GM12801 (cell line): Measurements from ENCODE around the gene COX6A1.

Experiments used
- CTCF ChIP-seq: IDR thresholded peaks from one replicate; pipeline ENCODE4 v1.5.1; 2011; ENCODE audit warnings: control low read depth; ENCODE audit not compliant: insufficient read length; ENCODE audit errors: extremely low read depth

The COX6A1 gene

DNA sequence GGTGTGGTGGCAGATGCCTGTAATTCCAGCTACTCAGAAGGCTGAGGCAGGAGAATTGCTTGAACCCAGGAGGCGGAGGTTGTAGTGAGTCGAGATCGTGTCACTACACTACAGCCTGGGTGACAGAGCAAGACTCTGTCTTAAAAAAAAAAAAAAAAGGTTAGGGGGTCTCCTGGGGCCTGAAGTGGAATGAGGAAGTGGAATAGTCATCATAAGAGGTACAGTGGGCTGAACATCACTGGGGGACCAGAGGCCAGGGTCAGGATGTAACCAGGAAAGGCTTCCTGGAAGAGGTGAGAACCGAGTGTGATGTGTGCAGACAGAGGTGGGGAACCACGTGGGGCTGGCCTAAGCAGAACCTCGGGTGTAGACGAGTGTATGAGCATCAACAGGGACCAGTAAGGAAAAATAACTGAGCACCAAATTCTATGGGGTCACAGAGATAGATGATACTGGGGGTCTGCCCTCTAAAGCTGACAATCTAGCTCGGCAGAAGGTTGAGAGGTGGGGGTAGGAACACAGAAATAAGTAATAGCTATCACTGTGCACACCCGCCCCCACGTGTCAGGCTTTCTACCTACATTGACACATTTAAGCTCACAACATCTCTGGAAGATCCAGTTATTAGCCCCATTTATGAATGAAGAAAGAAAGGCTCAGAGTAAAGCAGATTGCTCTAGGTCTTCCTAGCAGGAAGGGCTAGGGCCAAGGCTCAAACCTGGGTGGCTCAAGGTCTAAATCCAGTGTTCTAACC, 5.0 kb upstream of the COX6A1 start:
- TF ChIP-seq CTCF, result no peak

DNA sequence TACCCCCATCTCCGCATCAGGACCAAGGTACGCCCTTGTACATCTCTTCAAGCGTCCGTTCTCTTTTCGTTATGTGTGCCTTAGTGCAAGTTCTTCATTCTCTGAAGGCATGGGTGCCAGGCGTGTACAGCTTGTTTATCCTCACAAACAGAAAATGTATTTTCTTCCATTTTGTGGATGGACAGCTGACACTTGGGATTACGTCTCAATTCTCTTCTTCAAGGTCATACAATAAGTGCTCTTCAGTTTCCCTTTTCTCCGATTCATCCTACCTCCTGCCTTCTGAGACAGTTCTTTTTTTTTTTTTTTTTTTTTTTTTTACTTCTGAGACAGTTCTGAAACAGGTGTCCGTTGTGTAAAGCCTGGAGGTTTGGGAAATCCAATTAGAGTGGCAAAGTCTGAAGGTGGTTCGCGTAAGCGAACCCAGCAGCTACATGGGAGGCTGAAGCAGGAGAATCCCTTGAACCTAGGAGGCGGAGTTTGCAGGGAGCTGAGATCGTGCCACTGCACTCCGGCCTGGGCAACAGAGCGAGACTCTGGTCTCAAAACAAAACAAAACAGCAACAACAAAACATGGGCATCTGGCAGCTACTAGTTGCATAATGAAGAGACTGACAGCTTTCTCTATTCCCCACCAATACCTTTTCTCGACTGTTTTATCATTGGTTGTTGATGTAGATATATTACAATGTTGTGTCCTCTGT, 734 bp downstream of the COX6A1 start:
- TF ChIP-seq CTCF, result no peak

DNA sequence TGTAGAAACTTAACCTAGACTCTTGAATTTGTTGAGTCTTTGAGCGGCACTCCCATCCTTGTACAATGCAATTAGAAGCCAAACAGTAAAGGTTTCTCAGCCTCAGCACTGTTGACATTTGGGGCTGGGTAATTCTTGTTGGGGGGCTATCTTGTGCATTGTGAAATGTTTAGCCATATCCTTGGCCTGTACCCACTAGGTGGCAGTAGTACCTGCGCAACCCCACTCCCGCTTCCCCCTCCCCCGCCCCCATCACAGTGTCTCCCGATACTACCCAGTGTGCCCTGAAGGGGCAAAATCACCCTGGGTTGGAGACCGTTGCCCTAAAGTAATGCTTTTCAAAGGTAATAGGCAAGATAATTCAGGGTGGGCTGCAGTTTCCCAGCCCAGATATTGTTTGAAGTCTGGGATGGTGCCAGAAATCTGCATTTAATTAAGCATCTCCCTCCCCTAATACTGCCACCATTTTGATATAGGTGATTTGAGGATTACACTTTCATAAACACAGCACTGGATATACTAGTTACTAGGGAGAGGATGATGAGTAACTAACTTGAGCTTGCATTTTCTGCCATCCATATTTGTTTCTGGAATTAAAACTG, 1.8 kb downstream of the COX6A1 start:
- TF ChIP-seq CTCF, result no peak

DNA sequence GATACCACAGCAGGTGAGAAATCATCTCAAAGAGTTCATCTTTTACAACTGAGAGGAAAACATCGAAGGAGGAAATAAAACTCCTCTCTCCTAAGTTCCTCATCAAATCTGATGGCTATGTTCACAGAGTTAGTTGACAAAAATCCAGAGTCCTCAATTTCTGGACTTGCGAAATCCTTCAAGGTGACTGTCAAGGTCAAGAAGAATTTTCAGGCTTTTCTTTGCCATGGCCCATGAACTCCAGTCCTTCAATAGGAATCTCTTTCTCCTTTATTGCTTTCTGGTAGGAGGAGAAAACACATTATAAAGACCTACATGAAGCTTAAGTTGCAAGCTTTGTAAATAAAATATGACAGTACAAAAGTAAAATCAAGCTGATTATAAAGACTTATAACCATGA, 6.8 kb downstream of the COX6A1 start:
- TF ChIP-seq CTCF, result no peak

DNA sequence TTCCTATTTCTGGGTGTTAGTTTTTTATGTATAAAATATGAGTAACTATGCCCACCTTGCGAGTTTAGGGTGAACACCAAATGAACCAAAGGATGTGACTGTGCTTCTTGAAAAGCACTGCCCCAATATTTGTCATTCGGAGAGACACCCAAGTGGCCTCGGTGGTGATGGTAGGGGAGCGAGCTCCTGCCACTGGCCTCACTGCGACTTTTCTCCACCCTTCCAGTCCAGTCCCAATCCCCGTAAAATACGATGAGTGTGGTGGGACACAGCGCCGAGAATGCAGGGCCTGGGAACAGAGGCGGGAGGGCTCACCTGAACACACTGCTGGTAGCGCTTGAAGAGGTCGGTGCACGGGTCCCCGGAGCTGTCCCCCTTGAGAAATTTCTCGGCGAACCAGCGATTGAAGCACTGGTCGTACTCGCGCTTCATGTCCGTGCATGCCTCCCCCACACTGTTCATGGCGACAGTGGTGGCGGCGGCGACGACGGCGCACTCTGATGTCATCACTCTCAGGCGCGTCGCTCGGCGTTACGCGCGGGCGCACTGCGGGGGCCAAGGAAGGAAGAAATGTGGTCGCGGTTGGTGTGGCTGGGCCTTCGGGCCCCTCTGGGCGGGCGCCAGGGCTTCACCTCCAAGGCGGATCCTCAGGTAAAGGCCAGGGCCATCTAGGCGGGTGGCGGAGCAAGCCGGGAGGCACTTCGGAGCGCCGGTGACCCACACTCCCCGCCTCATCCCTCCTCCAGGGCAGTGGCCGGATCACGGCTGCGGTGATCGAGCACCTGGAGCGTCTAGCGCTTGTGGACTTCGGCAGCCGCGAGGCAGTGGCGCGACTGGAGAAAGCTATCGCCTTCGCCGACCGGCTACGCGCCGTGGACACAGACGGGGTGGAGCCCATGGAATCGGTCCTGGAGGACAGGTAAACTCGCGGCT, 8.3 kb downstream of the COX6A1 start, which contains the start of the genes GATC and TRIAP1:
TSS of gene GATC (plus strand) at position 534 of the 933 bp plus-strand sequence. CDS start at position 571, 37 bp downstream.
TSS of gene TRIAP1 (minus strand) at position 474 of the 933 bp plus-strand sequence. CDS start at position 462, 12 bp downstream.
- TF ChIP-seq CTCF, result no peak

DNA sequence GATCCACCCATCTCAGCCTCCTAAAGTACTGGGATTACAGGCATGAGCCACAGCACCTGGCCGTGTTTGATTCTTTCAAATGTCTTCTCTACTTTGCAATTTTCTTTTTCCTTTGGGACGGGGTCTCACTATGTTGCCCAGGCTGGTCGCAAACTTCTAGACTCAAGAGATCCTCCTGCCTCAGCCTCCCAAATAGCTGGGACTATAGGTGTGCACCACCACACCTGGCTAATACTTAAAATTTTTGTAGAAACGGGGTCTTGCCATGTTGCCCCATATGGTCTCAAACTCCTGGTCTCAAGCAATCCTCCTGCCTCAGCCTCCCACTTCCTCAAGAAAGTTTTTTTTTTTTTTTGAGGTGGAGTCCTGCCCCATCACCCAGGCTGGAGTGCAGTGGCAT, 10.1 kb downstream of the COX6A1 start:
- TF ChIP-seq CTCF, result no peak
